ENCODE results near the gene ZBED1. TPM values are rescaled to one million over a fixed set of nuclear protein-coding genes. Genes with fewer than 3 reads are reported as not detected.

Gene ZBED1
- total and polyA plus RNA-seq, 2 donors (not counting 1 experiment from before 2014, with no cell fraction given): 14.5 to 24.8 TPM

DNA sequence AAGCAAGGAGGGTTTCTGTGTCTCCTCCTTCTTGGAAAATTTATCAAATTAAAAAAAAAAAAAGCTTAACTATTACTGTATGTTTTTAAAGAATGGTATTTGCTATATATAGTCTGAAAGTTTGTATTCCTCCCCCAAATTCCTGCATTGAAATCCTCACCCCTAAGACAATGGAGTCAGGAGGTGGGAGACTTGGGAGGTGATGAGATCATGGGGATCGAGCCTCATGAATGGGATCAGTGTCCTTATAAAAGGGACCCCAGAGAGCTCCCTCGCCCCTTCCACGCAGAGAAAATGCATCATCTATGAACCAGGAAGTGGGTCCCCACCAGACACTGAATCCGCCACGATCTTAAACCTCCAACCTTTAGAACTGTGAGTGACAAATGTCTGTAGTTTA, 50.1 kb downstream of the ZBED1 start:
- Histone ChIP-seq H3K36me3 (ENCODE audit: control insufficient read depth, insufficient read depth, low read length) (no peaks in the 10 kb centered on the region), H3K4me2 (ENCODE audit: extremely low read depth, insufficient read depth, low read length) (no peak overlapping the region), H3K27me3 (ENCODE audit: control insufficient read depth, insufficient read depth, low read length) (no peaks in the 10 kb centered on the region), H3K27ac (ENCODE audit: insufficient read depth, low read length) (no peak overlapping the region), H3K79me2 (ENCODE audit: control insufficient read depth, insufficient read depth, low read length) (peaks cover 10% of the 10 kb centered on the region), H3K9ac (ENCODE audit: insufficient read depth, low read length) (no peak overlapping the region), H3K9me3 (ENCODE audit: control insufficient read depth, insufficient read depth, low read depth, low read length) (no peaks in the 10 kb centered on the region), H4K20me1 (ENCODE audit: control insufficient read depth, extremely low read depth, insufficient read depth, low read length) (no peaks in the 10 kb centered on the region), H2AFZ (ENCODE audit: low read length) (no peak overlapping the region), H3K4me1 (ENCODE audit: control insufficient read depth, extremely low read depth, insufficient read depth, low read length) (no peaks in the 10 kb centered on the region), H3K4me3 (replicated peaks in 1 of 4; ENCODE audit: control extremely low read depth in 1 of 4, insufficient read depth in 1 of 4, low read depth in 3 of 4, low read length in 4 of 4) (no peak overlapping the region)
- no peak for DNase-seq (ENCODE audit: low read depth in 2 of 2)
- TF ChIP-seq, protein P1, sequence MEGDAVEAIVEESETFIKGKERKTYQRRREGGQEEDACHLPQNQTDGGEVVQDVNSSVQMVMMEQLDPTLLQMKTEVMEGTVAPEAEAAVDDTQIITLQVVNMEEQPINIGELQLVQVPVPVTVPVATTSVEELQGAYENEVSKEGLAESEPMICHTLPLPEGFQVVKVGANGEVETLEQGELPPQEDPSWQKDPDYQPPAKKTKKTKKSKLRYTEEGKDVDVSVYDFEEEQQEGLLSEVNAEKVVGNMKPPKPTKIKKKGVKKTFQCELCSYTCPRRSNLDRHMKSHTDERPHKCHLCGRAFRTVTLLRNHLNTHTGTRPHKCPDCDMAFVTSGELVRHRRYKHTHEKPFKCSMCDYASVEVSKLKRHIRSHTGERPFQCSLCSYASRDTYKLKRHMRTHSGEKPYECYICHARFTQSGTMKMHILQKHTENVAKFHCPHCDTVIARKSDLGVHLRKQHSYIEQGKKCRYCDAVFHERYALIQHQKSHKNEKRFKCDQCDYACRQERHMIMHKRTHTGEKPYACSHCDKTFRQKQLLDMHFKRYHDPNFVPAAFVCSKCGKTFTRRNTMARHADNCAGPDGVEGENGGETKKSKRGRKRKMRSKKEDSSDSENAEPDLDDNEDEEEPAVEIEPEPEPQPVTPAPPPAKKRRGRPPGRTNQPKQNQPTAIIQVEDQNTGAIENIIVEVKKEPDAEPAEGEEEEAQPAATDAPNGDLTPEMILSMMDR (conservative IDR thresholded peaks at IDR 0.05 in 1 of 2, IDR thresholded peaks at IDR 0.05 in 1 of 2; ENCODE audit: low read depth in 1 of 2, low read length in 2 of 2): no peak
- TF ChIP-seq EZH2 (IDR thresholded peaks at IDR 0.05; ENCODE audit: low read length, missing control alignments): no peak

DNA sequence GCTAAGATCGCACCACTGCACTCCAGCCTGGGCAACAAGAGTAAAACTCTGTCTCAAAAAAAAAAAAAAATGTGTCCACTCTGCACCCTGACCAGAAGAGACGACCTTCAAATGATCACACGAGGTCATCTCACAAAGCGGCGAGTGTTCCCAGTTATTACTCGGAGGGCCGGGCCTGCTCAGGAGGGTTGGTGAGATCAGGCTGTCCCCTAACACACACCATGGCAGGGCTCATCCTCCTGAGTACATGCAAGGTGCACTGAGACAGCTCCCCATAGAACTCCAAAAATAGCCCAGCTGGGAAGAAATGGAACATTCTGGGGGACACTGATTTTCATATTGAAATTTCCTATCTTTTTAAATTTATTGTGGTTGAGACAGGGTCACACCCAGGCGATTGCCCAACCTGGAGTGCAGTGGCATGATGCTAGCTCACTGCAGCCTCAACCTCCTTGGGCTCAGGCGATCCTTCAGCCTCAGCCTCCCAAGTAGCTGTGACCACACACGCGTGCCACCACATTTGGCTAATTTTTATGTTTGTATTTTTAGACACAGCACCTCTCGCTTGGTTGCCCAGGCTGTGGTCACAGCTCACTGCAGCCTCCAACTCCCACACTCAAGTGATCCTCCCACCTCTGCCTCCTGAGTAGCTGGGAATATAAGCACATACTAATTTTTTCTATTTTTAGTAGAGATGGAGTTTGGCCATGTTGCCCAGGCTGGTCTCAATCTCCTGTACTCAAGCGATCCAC, 51.5 kb downstream of the ZBED1 start:
- no peaks in the 10 kb centered on the region for H3K36me3 ChIP-seq (ENCODE audit: control insufficient read depth, insufficient read depth, low read length)
- no peak overlapping the region for H2AFZ ChIP-seq (ENCODE audit: low read length)
- H3K9me3 ChIP-seq (ENCODE audit: control insufficient read depth, insufficient read depth, low read depth, low read length): no peaks in the 10 kb centered on the region
- no peak overlapping the region for H3K4me3 ChIP-seq (replicated peaks in 1 of 4; ENCODE audit: control extremely low read depth in 1 of 4, insufficient read depth in 1 of 4, low read depth in 3 of 4, low read length in 4 of 4)
- H3K4me1 ChIP-seq (ENCODE audit: control insufficient read depth, extremely low read depth, insufficient read depth, low read length): no peaks in the 10 kb centered on the region
- no peak for TF ChIP-seq EZH2 (IDR thresholded peaks at IDR 0.05; ENCODE audit: low read length, missing control alignments)
- TF ChIP-seq, protein P1 (conservative IDR thresholded peaks at IDR 0.05 in 1 of 2, IDR thresholded peaks at IDR 0.05 in 1 of 2; ENCODE audit: low read depth in 1 of 2, low read length in 2 of 2): no peak
- no peaks in the 10 kb centered on the region for H4K20me1 ChIP-seq (ENCODE audit: control insufficient read depth, extremely low read depth, insufficient read depth, low read length)
- no peak overlapping the region for H3K27ac ChIP-seq (ENCODE audit: insufficient read depth, low read length)
- H3K79me2 ChIP-seq (ENCODE audit: control insufficient read depth, insufficient read depth, low read length): peaks cover 12% of the 10 kb centered on the region
- H3K27me3 ChIP-seq (ENCODE audit: control insufficient read depth, insufficient read depth, low read length): no peaks in the 10 kb centered on the region
- no peak overlapping the region for H3K9ac ChIP-seq (ENCODE audit: insufficient read depth, low read length)
- DNase-seq (ENCODE audit: low read depth in 2 of 2): no peak
- H3K4me2 ChIP-seq (ENCODE audit: extremely low read depth, insufficient read depth, low read length): no peak overlapping the region

DNA sequence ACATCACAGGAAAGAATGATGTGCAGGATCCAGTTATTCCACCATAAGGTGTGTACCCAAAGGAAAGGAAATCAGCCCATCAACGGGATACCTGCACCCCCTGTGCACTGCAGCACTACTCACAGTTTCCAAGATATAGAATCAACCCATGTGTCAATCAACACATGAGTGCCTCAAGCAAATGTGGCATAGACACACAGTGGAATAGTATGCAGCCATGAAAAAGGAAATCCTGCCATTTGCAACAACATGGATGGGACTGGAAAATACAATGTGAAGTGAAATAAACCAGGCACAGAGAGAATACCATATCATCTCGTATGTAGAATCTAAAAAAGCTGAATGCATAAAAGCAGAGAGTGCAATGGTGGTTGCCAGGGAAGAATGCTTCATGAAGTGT, 53.3 kb downstream of the ZBED1 start:
- no peak overlapping the region for H3K27ac ChIP-seq (ENCODE audit: insufficient read depth, low read length)
- H3K4me2 ChIP-seq (ENCODE audit: extremely low read depth, insufficient read depth, low read length): no peak overlapping the region
- no peak overlapping the region for H3K4me3 ChIP-seq (replicated peaks in 1 of 4; ENCODE audit: control extremely low read depth in 1 of 4, insufficient read depth in 1 of 4, low read depth in 3 of 4, low read length in 4 of 4)
- DNase-seq (ENCODE audit: low read depth in 2 of 2): no peak
- no peak for TF ChIP-seq EZH2 (IDR thresholded peaks at IDR 0.05; ENCODE audit: low read length, missing control alignments)
- TF ChIP-seq, protein P1 (conservative IDR thresholded peaks at IDR 0.05 in 1 of 2, IDR thresholded peaks at IDR 0.05 in 1 of 2; ENCODE audit: low read depth in 1 of 2, low read length in 2 of 2): no peak
- no peaks in the 10 kb centered on the region for H3K4me1 ChIP-seq (ENCODE audit: control insufficient read depth, extremely low read depth, insufficient read depth, low read length)
- H3K27me3 ChIP-seq (ENCODE audit: control insufficient read depth, insufficient read depth, low read length): no peaks in the 10 kb centered on the region
- H3K79me2 ChIP-seq (ENCODE audit: control insufficient read depth, insufficient read depth, low read length): peaks cover 10% of the 10 kb centered on the region
- no peaks in the 10 kb centered on the region for H4K20me1 ChIP-seq (ENCODE audit: control insufficient read depth, extremely low read depth, insufficient read depth, low read length)
- H3K9ac ChIP-seq (ENCODE audit: insufficient read depth, low read length): no peak overlapping the region
- H3K36me3 ChIP-seq (ENCODE audit: control insufficient read depth, insufficient read depth, low read length): no peaks in the 10 kb centered on the region
- no peak overlapping the region for H2AFZ ChIP-seq (ENCODE audit: low read length)
- H3K9me3 ChIP-seq (ENCODE audit: control insufficient read depth, insufficient read depth, low read depth, low read length): no peaks in the 10 kb centered on the region
